DMS 273 (cell line): ENCODE measurements around the gene DNAH2.

Source experiments
- DNase-seq: peaks from one replicate; lab custom pipeline; 2025; ENCODE audit not compliant: unreplicated experiment; lab: John Stamatoyannopoulos, UW

The DNAH2 gene

DNA sequence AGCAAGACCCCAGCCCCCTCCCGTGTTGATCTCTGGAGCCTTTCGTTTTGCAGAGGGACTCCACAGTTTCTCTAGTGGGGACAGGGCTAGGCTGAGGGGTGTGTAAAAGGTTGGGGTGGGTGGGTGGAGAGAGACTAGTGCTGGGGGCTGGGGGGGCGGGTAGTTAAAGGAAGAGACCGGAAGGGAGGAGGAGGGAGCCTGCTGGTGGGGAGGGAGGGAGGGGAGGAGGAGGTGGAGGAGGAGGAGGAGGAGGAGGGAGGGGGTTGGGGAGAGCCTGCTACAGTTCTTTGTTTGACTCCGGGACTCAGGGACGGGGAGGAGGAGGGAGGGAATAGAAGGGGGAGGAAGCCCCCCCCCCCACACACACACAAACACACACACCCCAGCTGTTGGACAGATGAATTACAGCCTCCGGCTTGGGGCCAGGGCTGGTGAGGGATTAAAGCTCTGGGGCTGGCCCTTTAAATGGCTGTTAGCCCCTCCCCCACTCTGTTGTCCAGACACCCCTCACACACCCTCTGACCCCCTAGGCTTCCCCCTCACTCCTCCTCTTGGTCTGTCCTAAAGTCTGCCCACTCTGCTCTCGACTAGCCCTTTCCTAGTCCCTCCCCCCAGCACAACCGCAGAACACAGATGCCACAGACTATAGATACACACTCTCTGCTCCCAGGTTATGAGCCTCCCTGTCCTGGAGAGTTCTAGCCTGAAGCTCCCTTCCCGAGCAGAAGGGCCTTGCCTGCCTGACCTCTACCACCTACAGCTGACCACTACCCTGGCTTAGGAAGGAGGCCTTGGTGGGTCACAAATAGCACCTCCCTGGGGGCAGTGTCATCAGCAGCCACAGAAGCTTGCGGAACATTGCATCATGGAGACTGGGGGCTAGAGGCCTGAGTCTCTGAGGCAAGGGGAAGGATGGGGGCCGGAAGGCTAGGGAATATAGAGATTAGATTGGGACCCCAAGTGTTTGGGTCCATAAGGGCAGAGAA is 120.8 kb downstream of the DNAH2 start:
- peak; percentile 75 for DNase-seq

DNA sequence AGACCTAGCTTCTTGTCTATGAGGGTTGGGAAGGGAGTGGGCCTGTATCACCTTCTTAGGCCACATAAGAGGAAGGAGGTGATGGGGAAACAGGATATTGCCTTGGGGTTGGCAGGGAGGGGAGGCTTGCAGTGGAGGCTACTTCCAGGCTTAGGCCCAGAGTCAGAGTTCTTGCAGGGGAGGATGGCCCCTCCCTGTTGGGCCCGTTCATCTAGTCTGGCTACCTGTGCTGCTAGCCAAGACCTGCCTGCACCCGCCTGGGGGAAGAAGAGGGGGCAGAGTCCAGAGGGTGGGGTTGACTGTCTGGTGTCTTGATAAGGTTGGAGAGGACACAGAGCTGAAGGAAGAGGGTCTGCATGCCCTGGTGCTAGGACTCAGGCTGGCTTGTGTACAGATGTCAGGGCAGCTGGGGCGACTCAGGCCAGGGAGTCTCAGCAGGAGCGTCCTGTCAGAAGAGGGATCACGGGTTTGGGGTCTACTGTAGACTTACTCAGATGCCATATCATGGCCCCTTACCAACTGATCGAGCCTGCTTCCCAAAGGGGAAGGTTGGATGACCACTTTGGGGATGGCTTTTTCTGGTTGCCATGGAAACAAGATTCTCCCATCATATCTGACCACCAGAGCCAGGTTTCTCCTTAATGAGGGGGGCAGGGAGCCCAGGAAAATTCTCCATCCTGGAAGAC is 121.8 kb downstream of the DNAH2 start:
- peak; percentile 21 for DNase-seq

DNA sequence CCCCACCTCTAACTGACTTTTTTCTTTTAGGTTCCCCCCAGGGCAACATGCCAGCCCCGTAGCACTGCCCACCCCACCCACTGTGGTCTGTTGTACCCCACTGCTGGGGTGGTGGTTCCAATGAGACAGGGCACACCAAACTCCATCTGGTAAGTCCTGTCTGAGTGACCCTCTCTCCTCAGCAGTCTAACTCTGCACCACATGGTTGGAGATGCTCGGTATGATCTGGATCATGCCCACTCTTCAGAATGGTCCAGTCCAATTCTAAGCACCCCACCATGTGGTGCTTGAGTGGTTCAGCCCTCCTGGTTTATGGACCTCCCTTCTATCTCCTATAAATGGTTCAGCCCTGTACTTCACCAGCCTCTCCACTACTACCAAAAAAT is 122.3 kb downstream of the DNAH2 start:
- DNase-seq: peak; percentile 72

DNA sequence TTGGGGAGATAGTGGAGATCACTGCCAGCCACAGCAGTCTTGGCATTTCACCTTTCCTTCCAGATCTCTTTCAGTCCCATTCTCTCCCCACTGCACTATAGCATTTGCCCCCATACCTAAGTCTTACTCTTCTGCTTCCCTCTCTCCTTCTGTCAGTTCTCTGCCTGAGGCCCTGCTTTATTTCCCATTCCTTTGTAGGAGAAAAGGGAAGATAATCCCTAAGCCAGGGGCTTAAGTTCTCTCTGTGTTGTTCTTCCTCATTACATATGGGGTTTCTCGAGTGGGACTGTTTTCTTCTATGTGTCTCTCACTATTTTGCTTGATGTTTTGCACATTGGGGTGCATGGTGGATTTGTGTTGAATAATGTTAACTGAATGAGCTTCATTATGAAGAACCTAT is 122.9 kb downstream of the DNAH2 start:
- DNase-seq: no peak

DNA sequence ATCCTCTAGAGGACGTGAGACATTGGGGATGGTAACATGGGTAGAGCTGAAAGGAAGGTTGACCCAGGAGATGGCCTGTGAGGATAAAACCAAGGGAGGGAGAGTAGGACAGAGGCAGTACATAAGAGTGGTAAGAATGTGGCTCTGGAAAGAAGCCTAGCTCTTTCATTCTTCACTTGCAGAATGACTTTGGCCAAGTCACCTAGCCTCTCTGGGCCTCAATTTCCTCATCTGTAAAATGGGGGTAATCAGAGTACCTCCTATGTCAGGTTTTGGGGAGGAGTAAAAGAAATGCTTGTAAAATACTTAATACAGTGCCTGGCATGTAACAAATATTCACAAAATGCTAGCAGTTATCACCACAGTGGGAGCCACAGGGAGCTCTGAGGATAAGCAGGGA is 123.3 kb downstream of the DNAH2 start:
- DNase-seq: no peak

DNA sequence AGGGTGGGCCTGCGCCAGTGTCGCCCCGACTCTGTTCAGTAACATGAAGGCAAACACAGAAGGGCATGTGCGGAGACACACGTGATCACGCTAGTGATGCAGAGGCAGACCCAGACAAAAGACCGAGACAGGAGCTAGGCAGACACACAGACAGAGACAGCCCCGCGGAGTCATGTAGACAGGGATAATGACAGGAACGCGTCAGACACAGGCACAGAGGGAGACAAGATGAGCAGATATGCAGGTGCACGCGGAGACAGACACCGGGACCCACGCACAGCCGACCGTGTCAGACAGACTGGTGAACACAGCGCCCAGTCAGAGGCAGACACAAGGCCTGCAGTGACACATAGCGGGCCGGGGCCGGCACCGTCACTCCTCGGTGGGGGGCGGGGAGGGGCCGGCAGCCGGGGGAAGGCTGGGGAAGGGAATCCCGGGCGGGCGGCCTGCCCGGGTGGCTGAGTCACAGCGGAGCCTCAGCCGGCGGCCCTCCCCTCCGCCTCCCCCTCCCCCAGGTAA is 123.9 kb downstream of the DNAH2 start:
- peak; percentile 87 for DNase-seq

DNA sequence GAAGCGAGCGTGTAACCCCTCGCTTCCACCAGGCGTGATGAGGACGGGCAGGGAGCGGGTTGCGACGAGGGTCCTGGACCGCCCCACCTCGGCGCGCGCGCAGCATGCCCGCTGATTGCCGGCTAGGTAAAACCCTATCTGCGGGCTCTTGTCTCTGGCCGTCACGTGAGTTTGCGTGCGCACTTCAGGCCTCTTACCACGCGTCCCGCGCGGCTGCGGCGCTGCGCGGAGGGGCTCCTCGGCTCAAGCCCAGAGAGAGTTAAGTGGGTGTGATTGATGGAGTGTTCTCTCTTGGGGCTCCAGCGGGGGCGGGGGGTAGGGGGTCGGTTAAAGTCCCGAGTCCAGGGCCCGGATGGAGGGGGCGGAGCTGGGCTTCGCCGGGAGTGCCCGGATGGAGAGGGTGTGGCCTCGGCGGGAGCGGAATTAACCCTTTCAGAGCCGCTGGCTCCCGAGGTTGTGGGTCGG is 124.4 kb downstream of the DNAH2 start:
- DNase-seq: peak; percentile 93

DNA sequence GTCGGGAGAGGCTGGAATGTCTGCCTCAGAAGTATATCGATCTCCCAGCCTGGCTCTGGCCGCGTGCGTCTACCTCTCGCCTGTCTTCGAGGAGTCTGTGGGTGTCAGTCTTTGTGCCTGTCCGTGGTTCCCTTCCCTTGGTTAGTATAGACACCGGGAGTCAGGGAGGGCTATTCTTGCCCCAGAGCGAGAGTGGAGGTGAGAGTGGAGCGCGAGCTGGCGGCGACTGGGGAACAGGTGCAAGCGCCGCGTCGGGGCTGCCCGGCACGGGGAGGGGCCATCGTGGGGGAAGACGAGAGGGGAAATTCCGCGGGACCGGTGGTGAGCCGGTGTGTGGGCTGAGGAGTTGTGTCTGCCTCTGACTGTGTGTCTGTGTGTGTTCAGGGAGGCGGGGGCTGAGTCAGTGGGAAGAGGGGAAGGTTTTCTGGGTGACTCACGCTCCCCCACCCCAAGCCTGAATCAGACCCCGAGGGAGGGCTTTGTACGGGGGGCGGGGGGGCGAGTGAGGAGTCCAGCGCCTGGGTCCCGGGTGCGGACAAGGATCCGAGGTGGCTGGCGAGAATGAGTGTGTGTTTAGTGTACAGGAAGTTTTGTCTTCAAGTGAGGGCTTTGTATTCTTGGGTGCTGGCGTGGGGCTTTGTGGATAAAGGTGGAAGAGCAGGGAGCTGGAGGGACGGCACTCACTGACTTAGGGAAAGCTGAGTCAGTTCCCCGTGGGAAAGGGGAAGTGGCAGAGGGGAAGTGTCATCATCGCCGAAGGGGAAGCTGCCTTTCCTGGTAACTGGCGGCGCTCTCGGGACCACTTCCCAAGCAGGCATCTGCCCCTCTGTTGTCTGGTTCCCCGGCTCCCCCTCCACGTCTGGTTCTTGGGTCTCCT is 125.1 kb downstream of the DNAH2 start:
- DNase-seq: peak; percentile 77

DNA sequence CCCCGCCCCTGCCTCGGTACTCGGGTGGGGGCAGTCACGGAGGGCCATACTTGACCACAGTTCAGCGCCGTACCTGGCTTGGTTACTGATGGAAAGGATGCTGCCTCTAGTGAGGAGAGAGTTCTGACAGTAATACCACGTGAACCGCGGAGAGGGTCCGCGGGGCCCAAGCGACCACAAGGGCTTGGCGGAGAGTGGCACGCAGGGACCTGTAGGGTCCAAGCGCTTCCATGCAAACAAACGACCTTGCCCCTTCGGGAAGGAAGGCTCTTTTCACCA is 125.7 kb downstream of the DNAH2 start:
- DNase-seq: no peak

DNA sequence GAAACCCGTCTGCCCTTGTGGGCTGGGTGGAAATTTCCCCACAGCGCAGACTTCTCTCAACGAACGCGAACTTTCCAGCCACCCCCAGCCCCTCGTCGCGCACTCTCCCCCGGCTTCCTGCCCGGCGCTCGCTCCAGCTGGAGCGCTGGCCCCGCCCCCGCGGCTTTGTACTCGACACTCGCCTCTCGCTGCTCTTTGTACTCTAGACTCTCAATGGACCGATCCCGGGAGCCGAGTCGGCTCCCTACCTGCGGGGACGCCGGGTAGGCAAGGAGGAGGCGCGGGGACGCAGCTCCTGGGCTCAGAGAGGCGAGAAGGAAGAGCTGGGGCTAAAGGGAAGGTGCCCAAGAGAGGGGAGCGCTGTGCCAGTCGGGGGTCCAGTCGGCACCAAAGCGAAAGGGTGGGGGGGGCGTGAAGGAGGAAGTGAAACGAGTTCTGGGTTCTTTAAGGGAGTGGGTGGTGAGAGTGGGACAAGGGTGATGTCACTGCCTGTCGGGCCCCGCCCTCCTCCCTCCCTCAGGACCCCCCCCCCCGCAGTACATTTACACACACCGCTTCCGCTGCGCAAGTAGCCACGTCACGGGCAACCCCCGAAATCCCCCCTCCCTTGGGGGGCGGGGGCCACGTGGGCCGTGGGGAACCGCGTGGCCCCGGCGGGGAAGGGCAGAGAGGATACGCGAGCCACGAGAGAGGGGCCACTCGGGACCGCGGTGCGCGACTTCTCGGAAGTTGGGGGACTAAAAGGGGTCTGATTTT is 126.2 kb downstream of the DNAH2 start:
- peak; percentile 91 for DNase-seq

DNA sequence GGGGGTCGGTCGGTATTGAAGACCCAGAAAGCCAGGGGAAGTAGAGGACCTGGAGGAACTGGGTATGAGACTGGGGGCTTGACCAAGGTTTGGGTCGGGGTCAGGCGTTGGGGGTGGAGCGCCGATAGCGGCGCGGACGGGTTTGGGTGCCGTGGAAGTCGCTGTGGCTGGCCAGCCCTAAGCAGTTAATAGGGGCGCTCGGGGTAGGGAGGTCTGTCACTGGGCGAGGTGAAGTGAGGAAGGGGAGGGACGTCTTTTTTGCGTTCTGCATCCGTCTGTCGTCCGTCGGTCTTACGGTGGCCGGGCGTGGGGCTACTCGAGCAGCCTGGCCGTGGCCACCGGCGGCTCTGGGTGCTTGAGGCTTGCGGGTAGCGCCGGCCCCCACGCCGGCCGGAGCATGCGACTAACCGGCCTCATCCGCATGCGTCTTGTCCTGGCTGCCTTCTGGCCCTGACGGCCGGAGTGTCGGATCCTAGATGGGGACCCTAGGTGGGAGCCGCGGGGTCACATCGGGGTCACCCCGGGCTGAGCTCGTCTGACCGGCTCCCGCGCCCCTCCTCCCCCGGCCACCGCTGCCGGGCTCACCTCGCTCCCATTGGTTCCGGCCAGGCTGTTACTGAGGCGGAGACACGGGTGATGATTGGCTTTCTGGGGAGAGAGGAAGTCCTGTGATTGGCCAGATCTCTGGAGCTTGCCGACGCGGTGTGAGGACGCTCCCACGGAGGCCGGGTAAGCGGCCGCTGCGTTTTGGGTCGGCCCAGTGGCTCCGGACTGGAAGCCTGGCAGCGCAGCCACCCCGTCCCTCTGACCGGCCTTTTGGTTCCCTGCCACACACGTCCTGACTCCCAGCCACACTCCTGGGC is 127.0 kb downstream of the DNAH2 start:
- peak; percentile 94 for DNase-seq

DNA sequence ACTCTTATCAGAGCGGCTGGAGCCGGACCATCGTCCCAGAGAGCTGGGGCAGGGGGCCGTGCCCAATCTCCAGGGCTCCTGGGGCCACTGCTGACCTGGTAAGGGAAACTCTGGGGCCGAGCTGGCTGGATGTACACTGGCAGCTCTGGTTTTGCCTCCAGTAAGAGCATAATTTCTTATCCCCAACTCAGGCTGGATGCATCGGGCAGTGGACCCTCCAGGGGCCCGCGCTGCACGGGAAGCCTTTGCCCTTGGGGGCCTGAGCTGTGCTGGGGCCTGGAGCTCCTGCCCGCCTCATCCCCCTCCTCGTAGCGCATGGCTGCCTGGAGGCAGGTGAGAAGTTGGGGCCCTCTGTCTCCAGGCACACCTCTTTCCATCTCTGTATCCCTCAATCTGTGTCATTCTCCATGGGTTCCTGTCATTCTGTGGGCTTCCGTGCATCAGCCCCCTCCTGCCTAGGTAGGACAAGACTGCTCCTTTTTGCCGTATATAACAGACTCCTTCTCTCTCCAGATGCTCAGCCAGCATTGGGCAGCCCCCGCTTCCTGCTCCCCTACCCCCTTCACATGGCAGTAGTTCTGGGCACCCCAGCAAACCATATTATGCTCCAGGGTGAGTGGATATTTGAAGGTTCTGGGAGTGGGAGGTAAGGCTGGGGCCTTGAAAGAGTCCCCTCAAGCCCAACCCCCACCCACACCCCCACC is 128.0 kb downstream of the DNAH2 start:
- no peak for DNase-seq

DNA sequence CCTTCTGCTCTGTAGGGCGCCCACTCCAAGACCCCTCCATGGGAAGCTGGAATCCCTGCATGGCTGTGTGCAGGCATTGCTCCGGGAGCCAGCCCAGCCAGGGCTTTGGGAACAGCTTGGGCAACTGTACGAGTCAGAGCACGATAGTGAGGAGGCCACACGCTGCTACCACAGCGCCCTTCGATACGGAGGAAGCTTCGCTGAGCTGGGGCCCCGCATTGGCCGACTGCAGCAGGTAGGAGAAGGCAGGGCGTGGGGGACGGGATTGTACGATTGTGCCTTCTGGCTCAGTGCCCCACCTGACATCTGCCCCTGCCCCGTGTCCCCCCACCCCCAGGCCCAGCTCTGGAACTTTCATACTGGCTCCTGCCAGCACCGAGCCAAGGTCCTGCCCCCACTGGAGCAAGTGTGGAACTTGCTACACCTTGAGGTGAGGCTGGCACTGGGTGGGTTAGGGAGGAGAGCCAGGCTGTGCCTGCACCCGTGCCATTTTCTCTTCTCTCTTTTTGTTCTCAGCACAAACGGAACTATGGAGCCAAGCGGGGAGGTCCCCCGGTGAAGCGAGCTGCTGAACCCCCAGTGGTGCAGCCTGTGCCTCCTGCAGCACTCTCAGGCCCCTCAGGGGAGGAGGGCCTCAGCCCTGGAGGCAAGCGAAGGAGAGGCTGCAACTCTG is 128.7 kb downstream of the DNAH2 start:
- no peak for DNase-seq

DNA sequence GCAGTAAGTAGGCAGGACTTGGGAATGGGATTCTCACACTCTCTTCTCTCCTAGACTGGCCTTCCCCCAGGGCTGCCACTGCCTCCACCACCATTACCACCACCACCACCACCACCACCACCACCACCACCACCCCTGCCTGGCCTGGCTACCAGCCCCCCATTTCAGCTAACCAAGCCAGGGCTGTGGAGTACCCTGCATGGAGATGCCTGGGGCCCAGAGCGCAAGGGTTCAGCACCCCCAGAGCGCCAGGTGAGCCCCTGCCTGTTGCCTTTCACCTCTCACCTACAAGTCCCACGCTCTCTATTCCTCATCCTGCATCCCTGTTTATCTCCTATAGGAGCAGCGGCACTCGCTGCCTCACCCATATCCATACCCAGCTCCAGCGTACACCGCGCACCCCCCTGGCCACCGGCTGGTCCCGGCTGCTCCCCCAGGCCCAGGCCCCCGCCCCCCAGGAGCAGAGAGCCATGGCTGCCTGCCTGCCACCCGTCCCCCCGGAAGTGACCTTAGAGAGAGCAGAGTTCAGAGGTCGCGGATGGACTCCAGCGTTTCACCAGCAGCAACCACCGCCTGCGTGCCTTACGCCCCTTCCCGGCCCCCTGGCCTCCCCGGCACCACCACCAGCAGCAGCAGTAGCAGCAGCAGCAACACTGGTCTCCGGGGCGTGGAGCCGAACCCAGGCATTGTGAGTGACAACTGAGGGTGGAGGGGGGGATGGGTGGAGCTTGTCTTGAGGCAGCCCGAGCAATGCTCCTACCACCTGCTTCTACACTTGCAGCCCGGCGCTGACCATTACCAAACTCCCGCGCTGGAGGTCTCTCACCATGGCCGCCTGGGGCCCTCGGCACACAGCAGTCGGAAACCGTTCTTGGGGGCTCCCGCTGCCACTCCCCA is 129.5 kb downstream of the DNAH2 start:
- DNase-seq: no peak

DNA sequence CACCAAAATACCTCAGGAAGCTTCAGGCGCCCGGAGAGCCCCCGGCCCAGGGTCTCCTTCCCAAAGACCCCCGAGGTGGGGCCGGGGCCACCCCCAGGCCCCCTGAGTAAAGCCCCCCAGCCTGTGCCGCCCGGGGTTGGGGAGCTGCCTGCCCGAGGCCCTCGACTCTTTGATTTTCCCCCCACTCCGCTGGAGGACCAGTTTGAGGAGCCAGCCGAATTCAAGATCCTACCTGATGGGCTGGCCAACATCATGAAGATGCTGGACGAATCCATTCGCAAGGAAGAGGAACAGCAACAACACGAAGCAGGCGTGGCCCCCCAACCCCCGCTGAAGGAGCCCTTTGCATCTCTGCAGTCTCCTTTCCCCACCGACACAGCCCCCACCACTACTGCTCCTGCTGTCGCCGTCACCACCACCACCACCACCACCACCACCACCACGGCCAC is 130.6 kb downstream of the DNAH2 start:
- no peak for DNase-seq

DNA sequence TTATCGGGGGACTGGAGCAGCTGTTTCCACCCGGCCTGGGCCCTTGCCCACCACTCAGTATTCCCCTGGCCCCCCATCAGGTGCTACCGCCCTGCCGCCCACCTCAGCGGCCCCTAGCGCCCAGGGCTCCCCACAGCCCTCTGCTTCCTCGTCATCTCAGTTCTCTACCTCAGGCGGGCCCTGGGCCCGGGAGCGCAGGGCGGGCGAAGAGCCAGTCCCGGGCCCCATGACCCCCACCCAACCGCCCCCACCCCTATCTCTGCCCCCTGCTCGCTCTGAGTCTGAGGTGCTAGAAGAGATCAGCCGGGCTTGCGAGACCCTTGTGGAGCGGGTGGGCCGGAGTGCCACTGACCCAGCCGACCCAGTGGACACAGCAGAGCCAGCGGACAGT is 131.2 kb downstream of the DNAH2 start:
- DNase-seq: no peak

DNA sequence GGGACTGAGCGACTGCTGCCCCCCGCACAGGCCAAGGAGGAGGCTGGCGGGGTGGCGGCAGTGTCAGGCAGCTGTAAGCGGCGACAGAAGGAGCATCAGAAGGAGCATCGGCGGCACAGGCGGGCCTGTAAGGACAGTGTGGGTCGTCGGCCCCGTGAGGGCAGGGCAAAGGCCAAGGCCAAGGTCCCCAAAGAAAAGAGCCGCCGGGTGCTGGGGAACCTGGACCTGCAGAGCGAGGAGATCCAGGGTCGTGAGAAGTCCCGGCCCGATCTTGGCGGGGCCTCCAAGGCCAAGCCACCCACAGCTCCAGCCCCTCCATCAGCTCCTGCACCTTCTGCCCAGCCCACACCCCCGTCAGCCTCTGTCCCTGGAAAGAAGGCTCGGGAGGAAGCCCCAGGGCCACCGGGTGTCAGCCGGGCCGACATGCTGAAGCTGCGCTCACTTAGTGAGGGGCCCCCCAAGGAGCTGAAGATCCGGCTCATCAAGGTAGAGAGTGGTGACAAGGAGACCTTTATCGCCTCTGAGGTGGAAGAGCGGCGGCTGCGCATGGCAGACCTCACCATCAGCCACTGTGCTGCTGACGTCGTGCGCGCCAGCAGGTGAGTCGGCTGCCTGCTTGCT is 131.7 kb downstream of the DNAH2 start:
- DNase-seq: no peak
